GM12891 (cell line): ENCODE measurements around the gene CRB2.

ENCODE experiments used
- POLR2A ChIP-seq: IDR thresholded peaks from 2 replicates; pipeline ENCODE4 v1.6.1; 2011; ENCODE audit warnings: low read depth, low read length, control low read depth
- POLR2AphosphoS5 ChIP-seq: IDR thresholded peaks from 2 replicates; pipeline ENCODE4 v1.6.1; 2011; ENCODE audit warnings: low read depth, low read length, control low read depth
- POU2F2 ChIP-seq: IDR thresholded peaks from 2 replicates; pipeline ENCODE4 v1.6.1; 2011; ENCODE audit warnings: low read depth, mild to moderate bottlenecking, control low read depth, low read length, moderate library complexity
- SPI1 ChIP-seq: IDR thresholded peaks from 2 replicates; pipeline ENCODE4 v1.6.1; 2011; ENCODE audit warnings: low read depth, low read length, control low read depth
- TAF1 ChIP-seq: IDR thresholded peaks from 2 replicates; pipeline ENCODE4 v1.6.1; 2011; ENCODE audit warnings: low read depth, low read length, control low read depth

- no peak for TF ChIP-seq POLR2AphosphoS5
- no peak for TF ChIP-seq POLR2A
- TF ChIP-seq TAF1 = no peak
- TF ChIP-seq SPI1 = no peak
- TF ChIP-seq POU2F2 = no peak
These were observed 9.4 kb downstream of the CRB2 start for GRCh38 chr9:123365287-123365880.
